ENCODE measurements around the gene ATF1. TPM values are rescaled to one million over a fixed set of nuclear protein-coding genes. Genes with fewer than 3 reads are reported as not detected.

Gene ATF1
- total and polyA plus RNA-seq, 2 of the 8 experiments (the other 6 are each of a cell fraction or from before 2014, with no cell fraction given) = 23.2 to 41.8 TPM

GRCh38 chr12:50775251-50775650 lies 11.3 kb downstream of the ATF1 start:
- Histone ChIP-seq H3K79me2 (ENCODE audit: control insufficient read depth in 1 of 2, insufficient read depth in 2 of 2, low read length in 2 of 2) (peaks cover 0 to 76% of the 10 kb centered on the region in 2 experiments; a peak in 2 of 4 replicates), H3K79me1 (ENCODE audit: low read depth, low read length) (no peaks in the 10 kb centered on the region; the same call in 1 of the 2 replicates), H3K4me2 (ENCODE audit: insufficient read depth in 1 of 2, low read depth in 2 of 2, low read length in 2 of 2) (no peak overlapping the region), H3K56ac (replicated peaks; ENCODE audit: insufficient read length, low read depth, low read length) (no peak overlapping the region), H2BK12ac (ENCODE audit: low read depth, low read length) (no peak overlapping the region), H3K36me3 (ENCODE audit: control insufficient read depth in 2 of 4, insufficient read depth in 4 of 4, low read length in 3 of 4) (peaks cover 0 to 4% (median under 1%) of the 10 kb centered on the region in 4 experiments; a peak in 2 of 8 replicates), H2BK20ac (ENCODE audit: low read length) (no peak overlapping the region), H3K23me2 (ENCODE audit: low read depth, low read length) (no peaks in the 10 kb centered on the region), H2AK5ac (ENCODE audit: low read depth, low read length) (no peak overlapping the region), H4K5ac (ENCODE audit: insufficient read length, low read depth, low read length) (no peak overlapping the region), H2BK120ac (replicated peaks; ENCODE audit: low read depth, low read length) (no peak overlapping the region), H3K23ac (ENCODE audit: insufficient read length) (no peak overlapping the region), H4K91ac (replicated peaks; ENCODE audit: insufficient read length, low read length) (no peak overlapping the region), H3K18ac (ENCODE audit: extremely low read depth, low read length) (no peak overlapping the region), H2AFZ (ENCODE audit: low read length) (no peak overlapping the region), H3K4me3 (ENCODE audit: extremely low read depth in 1 of 4, insufficient read depth in 2 of 4, low read depth in 3 of 4, low read length in 4 of 4) (no peak overlapping the region), H3K4ac (replicated peaks; ENCODE audit: insufficient read length, low read depth, low read length) (no peak overlapping the region), H4K8ac (ENCODE audit: extremely low read depth, insufficient read depth, low read length) (no peak overlapping the region), H3K14ac (ENCODE audit: insufficient read length) (no peak overlapping the region), H2BK5ac (ENCODE audit: low read depth, low read length) (no peak overlapping the region), H2BK15ac (ENCODE audit: low read length) (no peak overlapping the region), H3K9me3 (ENCODE audit: insufficient read depth in 2 of 2, low read depth in 1 of 2, low read length in 1 of 2) (no peaks in the 10 kb centered on the region), H3K4me1 (replicated peaks in 1 of 4; ENCODE audit: control insufficient read depth in 3 of 4, insufficient read depth in 4 of 4, low read length in 3 of 4) (no peaks in the 10 kb centered on the region), H3K27ac (ENCODE audit: low read depth, low read length) (no peak overlapping the region), H3K27me3 (replicated peaks in 1 of 4; ENCODE audit: control insufficient read depth in 3 of 4, extremely low read depth in 1 of 4, insufficient read depth in 3 of 4, low read length in 3 of 4) (no peaks in the 10 kb centered on the region), H4K20me1 (replicated peaks in 1 of 2; ENCODE audit: control insufficient read depth in 1 of 2, insufficient read depth in 2 of 2, low read length in 2 of 2) (peaks cover 0 to 5% of the 10 kb centered on the region in 2 experiments), H3K9ac (replicated peaks in 1 of 4; ENCODE audit: extremely low read depth in 1 of 4, low read depth in 3 of 4, low read length in 3 of 4) (no peak overlapping the region)
- DNase-seq (ENCODE audit: low read depth in 1 of 2, low spot score in 2 of 2) (no peak), FAIRE-seq (no peak)
- 71% methylated on average over 2 of the region's 2 CpGs; no CpG with 5 or more reads in 1 of the 2 experiments for WGBS, 2 experiments (ENCODE audit: extremely low coverage in 1 of 2, insufficient coverage in 1 of 2, insufficient read length in 1 of 2, insufficient replicate concordance in 2 of 2, low coverage in 1 of 2, low lambda C conversion rate in 2 of 2, missing lambda C conversion rate in 1 of 2)
- POLR2A ChIA-PET (ENCODE audit: partially characterized antibody) = interaction anchor here (2.0 kb wide), 1 partner anchor 11 kb away, joined by 12 read pairs; the partner anchor contains the start of gene ATF1
- CTCF ChIA-PET (ENCODE audit: partially characterized antibody) = interaction anchor here (0.7 to 2.3 kb wide), 3 partner anchors 8 to 272 kb away, joined by 3 to 9 read pairs (median 3); no protein-coding TSS in a partner anchor
- no peak for TF ChIP-seq SUZ12 (IDR thresholded peaks at IDR 0.05; ENCODE audit: low read length)
- no peak for TF ChIP-seq TAF1 (IDR thresholded peaks at IDR 0.05; ENCODE audit: low read depth, low read length)
- TF ChIP-seq JUND (IDR thresholded peaks at IDR 0.05; ENCODE audit: low read length) = no peak
- TF ChIP-seq CHD2 (IDR thresholded peaks at IDR 0.05; ENCODE audit: low read length) = no peak
